Stimulated activated CD4-positive, alpha-beta T cell treated with anti-CD3 and anti-CD28 coated beads, Interleukin-12 subunit alpha, Interleukin-12 subunit beta, amount 100 ng/mL, for 48 hours (primary cell): ENCODE results near the gene GPR31.

Source experiments
- DNase-seq, 3 donors: peaks; one replicate each; pipeline ENCODE4 v3.0.0-alpha.2; 2020; ENCODE audit warnings: low read depth in 2 of 3, low spot score in 1 of 3

Gene GPR31

GRCh38 chr6:167119670-167120582 lies 37.9 kb downstream of the GPR31 start:
- no peak for DNase-seq

DNA sequence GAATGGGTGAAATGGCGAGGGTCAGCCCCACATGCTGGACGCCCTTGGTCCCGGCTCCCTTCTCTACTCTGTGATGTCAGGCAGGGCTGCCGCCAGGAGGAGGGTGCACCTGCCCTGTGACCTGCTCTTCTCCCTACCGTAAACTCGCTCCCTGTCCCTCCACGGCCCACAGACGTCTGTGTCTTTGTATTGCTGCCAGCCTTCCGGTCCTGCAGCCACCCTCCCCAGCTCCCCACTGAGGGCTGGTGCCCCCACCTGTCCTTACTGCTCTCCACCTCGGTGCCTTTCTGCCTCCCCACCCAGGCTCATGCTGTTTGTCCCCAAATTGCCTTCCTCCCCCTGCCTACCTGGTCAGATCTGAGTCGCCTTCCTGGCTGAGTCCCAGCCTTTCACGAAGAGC lies 38.9 kb downstream of the GPR31 start:
- no peak for DNase-seq

DNA sequence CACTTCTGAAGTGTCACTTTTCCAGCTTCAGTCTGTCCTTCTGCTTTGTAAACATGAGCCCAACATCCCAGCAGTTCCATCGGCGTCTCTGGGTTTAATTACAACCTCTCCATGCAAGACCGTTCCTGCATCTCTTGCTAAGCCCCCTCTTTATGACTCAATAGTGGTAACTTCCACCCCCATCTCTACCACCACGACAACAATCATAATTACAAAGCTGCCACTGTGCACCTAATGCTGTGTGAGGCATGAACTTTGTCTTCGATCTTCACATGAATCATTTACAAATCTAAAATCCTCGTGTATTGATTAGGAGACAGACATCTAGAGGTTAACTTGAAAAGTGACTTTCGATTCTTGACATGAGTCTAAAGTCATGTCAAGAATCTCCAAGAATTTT lies 39.8 kb downstream of the GPR31 start:
- DNase-seq: no peak

DNA sequence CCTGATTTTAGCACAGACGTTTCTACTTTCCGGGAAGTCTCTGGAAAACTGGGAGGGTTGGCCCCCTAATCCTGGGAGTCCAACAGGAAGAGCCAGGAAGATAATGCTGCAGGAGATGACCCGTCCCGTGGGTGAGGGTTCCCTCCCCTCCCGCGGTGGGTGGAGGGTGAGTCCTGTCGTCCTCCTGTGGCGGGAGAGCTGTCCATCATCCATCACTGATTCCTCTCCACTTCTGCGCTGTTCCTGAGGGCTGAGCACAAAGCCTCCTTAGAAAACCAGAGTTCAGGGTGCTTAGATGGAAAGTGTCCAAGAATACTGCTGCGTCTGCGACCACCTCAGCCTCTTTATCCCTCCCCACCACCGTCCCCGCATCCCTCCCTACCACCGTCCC lies 40.9 kb downstream of the GPR31 start:
- DNase-seq: no peak

DNA sequence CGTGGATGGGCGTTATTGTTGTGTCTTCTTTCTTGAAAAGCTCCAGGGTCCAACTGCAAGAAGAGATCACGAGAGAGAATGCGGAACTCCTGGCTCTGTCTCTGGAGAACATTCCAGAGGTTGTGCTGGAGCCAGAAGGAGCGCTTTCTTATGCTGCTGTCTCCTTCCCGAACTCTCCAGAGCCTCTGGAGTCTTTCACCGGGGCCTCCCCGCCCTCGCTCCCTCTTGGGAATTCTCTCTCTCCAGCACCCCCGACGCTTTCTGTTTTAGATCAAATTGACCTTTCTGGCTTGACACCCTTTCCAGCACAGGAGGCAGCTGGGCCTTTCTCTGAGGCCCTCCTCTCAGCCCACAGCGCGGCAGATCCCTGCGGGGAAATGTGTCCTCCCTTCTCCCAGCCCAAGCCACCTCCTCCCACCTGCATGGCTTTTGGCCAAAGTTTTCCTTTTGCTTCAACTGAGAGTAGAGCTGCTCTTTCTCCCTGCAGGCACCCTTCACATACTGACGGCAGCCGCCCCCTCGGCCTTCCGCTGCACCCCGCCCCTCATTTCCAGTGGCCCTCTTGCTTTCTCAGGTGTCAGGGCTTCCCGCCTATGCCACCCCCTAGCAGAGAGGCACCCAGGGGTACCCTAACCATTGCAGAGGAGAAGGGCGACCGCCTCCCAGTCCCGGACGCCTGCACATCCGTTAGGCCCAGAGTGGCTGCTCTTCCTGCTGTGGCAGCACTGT lies 41.5 kb downstream of the GPR31 start:
- no peak for DNase-seq

DNA sequence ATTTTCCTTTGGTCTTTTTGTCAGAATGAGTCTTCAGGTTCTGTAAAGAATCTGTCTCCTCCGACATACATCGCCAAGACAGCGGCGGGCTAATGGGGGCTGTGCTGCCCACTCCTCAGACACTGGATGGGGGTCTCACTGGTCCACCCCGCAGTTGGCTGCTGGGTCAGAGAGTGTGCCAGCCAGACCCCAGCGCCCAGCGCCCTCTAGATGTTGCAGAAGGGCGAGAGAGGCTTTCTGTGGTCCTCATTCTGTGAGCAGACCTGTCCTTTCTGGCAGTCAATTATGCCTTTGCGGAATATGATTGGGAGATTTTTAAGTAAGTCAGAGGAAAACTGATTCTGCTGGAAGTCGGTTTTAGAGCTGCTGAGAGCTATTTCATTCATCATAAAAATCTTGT lies 42.7 kb downstream of the GPR31 start:
- DNase-seq: no peak

DNA sequence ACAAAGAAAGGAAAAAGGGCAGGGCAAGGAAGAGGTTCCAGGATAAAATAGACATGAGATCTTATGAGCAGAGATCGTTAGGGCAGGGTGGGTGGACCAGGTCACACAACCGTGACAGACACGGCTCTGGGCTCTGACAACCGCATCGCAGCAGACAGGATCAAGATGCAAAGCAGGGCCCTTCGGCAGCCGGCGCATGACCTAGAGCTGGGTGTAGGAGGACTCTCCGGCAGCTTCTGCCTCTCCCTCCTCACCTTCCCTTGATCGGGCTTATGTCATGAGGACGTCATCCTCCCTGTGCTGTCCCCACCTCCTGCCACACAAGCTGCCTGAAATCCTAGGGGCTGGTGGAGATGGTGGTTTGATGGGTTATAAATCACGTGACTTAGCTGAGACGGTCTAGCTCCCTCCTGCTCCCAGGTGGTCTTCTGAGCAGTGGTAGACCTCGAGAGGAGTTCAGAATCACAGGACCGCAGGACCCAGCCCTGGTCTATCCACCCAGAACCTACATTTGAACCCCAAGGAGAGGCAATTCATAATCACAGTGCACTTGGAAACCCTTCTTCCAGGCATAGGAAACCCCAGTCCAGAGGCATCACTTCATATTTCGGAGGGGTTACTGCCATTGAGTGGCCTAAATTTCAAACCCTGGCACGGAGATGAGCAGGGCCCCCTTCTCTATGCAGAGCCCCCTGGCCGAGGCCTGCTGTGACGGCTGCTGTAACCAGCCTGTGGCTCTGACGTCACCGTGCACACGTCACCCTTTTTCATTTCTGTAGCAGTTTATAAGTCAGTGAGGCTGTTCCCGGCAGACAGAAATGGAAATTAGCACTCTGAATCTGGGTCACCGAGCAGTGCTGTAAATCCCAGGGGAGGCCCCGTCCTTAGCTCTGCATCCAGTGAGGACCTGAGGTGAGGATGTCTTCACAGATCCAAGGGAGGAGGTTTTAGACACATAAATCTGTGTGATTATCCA lies 43.6 kb downstream of the GPR31 start:
- DNase-seq: peak; percentile 19 to 58 (median 38)

- no peak for DNase-seq
These were observed 44.6 kb downstream of the GPR31 start for GRCh38 chr6:167113047-167113754.

DNA sequence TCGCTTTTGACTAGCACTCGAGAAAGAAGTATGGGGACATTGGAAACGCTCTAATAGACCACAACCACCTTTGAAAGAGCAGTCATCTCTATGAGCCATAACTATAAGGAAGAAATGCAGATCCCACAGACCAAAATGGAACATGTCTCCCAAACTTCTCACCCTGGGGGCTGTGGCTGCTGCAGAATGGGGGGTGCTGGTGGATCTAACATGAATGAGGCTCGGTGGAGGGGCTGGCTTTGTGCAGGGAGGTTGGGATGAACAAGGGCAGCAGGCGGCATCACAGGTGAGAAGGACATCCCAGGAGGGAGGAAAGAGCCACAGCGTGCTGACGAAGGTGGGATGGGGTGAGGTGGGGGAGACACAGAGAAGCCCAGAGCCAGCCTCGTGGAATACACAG lies 45.4 kb downstream of the GPR31 start:
- DNase-seq: no peak

- no peak for DNase-seq
These were observed 46.2 kb downstream of the GPR31 start for GRCh38 chr6:167111597-167111996.

GRCh38 chr6:167109651-167110050 lies 48.1 kb downstream of the GPR31 start:
- DNase-seq: no peak

DNA sequence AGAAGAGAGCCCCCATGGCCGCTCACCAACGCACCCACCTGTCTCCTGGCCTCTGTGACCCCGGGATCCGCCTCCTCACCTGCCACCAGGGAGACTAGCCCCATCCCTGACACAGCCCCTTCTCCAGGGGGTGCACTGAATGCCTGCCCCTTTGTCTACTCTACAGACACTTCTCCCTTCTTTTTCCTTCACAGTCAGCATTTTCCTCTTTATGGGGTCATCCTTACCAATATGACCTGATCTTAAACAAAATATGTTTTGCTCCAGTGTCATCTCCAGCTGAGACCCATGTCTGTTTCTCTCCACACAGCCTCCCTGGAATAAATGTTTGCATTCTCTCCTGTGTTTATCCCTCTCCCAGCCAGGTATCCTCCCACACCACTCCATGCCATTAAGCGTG lies 49.5 kb downstream of the GPR31 start:
- DNase-seq: no peak

DNA sequence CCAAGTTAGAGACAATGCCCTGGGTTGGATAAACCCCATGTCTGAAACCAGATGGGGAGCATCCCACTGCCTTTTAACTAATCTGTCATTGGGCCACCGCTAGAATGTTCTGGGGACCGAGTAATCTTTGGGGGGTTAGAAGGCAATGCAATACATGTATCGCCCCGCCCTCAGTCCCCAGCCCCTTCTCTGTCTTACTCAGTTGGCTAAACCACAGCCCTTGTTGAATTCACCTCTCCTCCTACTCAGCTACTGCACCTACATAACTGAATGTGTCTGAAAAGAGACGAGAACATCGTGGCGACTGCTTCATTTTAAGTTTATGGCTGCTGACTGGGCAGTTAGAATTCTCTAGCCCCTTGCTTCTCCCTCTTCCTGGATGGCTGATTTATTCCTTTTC lies 50.0 kb downstream of the GPR31 start:
- no peak for DNase-seq

- DNase-seq: no peak
These were observed 51.4 kb downstream of the GPR31 start for GRCh38 chr6:167106406-167106805.
